HG02678 (cell line): ENCODE data around the gene ZKSCAN4.

ENCODE experiments used
- ATAC-seq: cut with Tn5 transposase; IDR thresholded peaks from one replicate; pipeline ENCODE4 v1.9.1; 2021; ENCODE audit warnings: mild to moderate bottlenecking, moderate library complexity; ENCODE audit not compliant: unreplicated experiment

Gene ZKSCAN4

GRCh38 chr6:28250747-28251146, 1.3 kb downstream of the ZKSCAN4 start:
- ATAC-seq = no peak

- ATAC-seq = no peak
These were observed 3.2 kb downstream of the ZKSCAN4 start for GRCh38 chr6:28248916-28249315.

- ATAC-seq = no peak
These were observed 6.7 kb downstream of the ZKSCAN4 start for GRCh38 chr6:28245206-28245941.

GRCh38 chr6:28243946-28244345, 8.1 kb downstream of the ZKSCAN4 start:
- ATAC-seq = no peak

- no peak for ATAC-seq
These were observed 11.6 kb downstream of the ZKSCAN4 start for GRCh38 chr6:28240471-28240870.

- peak; percentile 58 for ATAC-seq
These were observed 12.4 kb downstream of the ZKSCAN4 start for GRCh38 chr6:28239636-28240035.

- no peak for ATAC-seq
These were observed 16.1 kb downstream of the ZKSCAN4 start for GRCh38 chr6:28235912-28236452.

- ATAC-seq = no peak
These were observed 19.3 kb downstream of the ZKSCAN4 start for GRCh38 chr6:28232785-28233184.

GRCh38 chr6:28226460-28226859, 25.6 kb downstream of the ZKSCAN4 start:
- no peak for ATAC-seq

- ATAC-seq = peak; percentile 89
These were observed 26.8 kb downstream of the ZKSCAN4 start, which contains the start of gene ZSCAN9 for GRCh38 chr6:28225056-28225834. Gene ZSCAN9 (plus strand): TSS chr6:28225275. CDS start chr6:28227085, 1,810 bp downstream.

- no peak for ATAC-seq
These were observed 27.7 kb downstream of the ZKSCAN4 start for GRCh38 chr6:28224131-28225055.

GRCh38 chr6:28220257-28221133, 31.6 kb downstream of the ZKSCAN4 start:
- no peak for ATAC-seq

GRCh38 chr6:28218312-28219248, 33.5 kb downstream of the ZKSCAN4 start:
- peak; percentile 79 for ATAC-seq

GRCh38 chr6:28217890-28218289, 34.2 kb downstream of the ZKSCAN4 start:
- ATAC-seq = no peak

GRCh38 chr6:28215425-28215824, 36.6 kb downstream of the ZKSCAN4 start:
- ATAC-seq = no peak

GRCh38 chr6:28213213-28213523, 38.9 kb downstream of the ZKSCAN4 start:
- no peak for ATAC-seq

GRCh38 chr6:28212510-28213212, 39.4 kb downstream of the ZKSCAN4 start:
- ATAC-seq = peak; percentile 52

- peak; percentile 27 for ATAC-seq
These were observed 40.1 kb downstream of the ZKSCAN4 start for GRCh38 chr6:28211840-28212509.
